Body of pancreas (tissue), 4 donors: Measurements from ENCODE around the gene MFAP5. TPM values are rescaled to one million over a fixed set of nuclear protein-coding genes. Genes with fewer than 3 reads are reported as not detected.

Source experiments
- ATAC-seq: fragments of 150-250 bp; one replicate; pipeline ENCODE4 v1.9.1; 2016
- DNase-seq, 4 donors: peaks; one replicate each; pipeline ENCODE4 v3.0.0-alpha.2; 2019
- H3K27ac ChIP-seq, 4 donors: fragments of 200-600 bp; sonication (generic); 1 replicate in 3 of 4; 2 replicates in 1 of 4; pipeline versions ENCODE4 v1.5.1 to v1.6.1; 2016 to 2019; ENCODE audit warnings: mild to moderate bottlenecking in 1 of 4, mixed read lengths in 1 of 4, moderate library complexity in 1 of 4
- H3K27me3 ChIP-seq, 2 donors: fragments of 200-600 bp; sonication (generic); one replicate each; pipeline ENCODE4 v1.6.0; 2016; ENCODE audit warnings: mild to moderate bottlenecking in 1 of 2
- H3K36me3 ChIP-seq, 2 donors: fragments of 200-600 bp; sonication (generic); replicated peaks in 1 of 2; 2 replicates each; pipeline ENCODE4 v1.5.1; 2016; ENCODE audit warnings: low read depth in 2 of 2; ENCODE audit not compliant: insufficient read depth in 1 of 2
- H3K4me1 ChIP-seq: fragments of 200-600 bp; sonication (generic); one replicate; pipeline ENCODE4 v1.6.0; 2016
- H3K4me3 ChIP-seq, 2 donors: fragments of 200-600 bp; sonication (generic); 1 replicate in 1 of 2; 2 replicates in 1 of 2; pipeline ENCODE4 v1.5.1; 2016 to 2019
- H3K9me3 ChIP-seq, 3 donors: fragments of 200-600 bp; sonication (generic); 1 replicate in 2 of 3; 2 replicates in 1 of 3; pipeline ENCODE4 v1.5.1; 2016
- POLR2A ChIP-seq, 3 donors: fragments of 450-650 bp; IDR thresholded peaks; one replicate each; pipeline ENCODE4 v1.6.1; 2016; ENCODE audit warnings: antibody characterized with exemption in 3 of 3, mild to moderate bottlenecking in 2 of 3
- WGBS, 2 donors: methylation state at CpG; one replicate each; pipeline ENCODE4 v1.1.5; 2017; 5-methylcytosine and 5-hydroxymethylcytosine counted together
- intact Hi-C: fragments of 100-400 bp; cut with DNase I; formaldehyde crosslinking; loops from one replicate; pipeline ENCODE4 v1.15.1; 2023
- total RNA-seq, 2 donors: library from RNA; depleted of rRNA; stranded (reverse); fragments of >200 nt; gene quantifications; one replicate each; pipeline ENCODE4 v1.1.0, GENCODE V29; 2016
- TF ChIP-seq, protein P1 (sequence below), 7 experiments: fragments of 450-650 bp in 4 of 7; fragments of 200-600 bp in 3 of 7; sonication (generic) in 3 of 7; IDR thresholded peaks; one replicate each; pipeline ENCODE4 v1.5.1; 2016 to 2019; ENCODE audit warnings: antibody characterized with exemption in 7 of 7

MFAP5 gene, protein sequence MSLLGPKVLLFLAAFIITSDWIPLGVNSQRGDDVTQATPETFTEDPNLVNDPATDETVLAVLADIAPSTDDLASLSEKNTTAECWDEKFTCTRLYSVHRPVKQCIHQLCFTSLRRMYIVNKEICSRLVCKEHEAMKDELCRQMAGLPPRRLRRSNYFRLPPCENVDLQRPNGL
- 10 to 100 TPM; 17.9 to 33.0 TPM for total RNA-seq

DNA sequence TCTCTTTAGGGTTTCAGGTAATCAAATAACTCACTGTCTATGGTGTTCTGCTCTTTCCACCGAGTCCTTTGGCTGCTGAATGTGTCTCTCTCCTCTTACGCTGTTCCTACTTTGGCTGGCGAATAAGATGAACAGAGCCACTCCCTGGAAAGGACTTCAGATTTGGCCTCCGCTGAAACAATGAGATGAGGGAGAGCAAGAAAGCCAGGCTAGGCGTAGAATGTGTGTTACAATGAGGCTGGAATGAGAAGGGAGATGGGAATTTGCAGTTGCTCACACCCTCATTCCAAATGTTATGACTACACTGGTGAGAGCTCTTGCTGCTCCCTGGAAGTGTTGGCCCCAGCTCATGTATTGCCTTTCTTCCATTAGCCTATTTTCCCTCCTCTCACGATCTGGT, at the start of gene MFAP5:
TSS of gene MFAP5 (minus strand) at position 234 of the 400 bp plus-strand sequence. CDS start 722 bp downstream, outside the sequence.
- H3K4me3 ChIP-seq = no peak within 1 kb of the TSS
- WGBS, 2 donors = 68 to 69% methylated on average over 6 of the region's 6 CpGs
- no peak within 1 kb of the TSS for H3K27ac ChIP-seq

DNA sequence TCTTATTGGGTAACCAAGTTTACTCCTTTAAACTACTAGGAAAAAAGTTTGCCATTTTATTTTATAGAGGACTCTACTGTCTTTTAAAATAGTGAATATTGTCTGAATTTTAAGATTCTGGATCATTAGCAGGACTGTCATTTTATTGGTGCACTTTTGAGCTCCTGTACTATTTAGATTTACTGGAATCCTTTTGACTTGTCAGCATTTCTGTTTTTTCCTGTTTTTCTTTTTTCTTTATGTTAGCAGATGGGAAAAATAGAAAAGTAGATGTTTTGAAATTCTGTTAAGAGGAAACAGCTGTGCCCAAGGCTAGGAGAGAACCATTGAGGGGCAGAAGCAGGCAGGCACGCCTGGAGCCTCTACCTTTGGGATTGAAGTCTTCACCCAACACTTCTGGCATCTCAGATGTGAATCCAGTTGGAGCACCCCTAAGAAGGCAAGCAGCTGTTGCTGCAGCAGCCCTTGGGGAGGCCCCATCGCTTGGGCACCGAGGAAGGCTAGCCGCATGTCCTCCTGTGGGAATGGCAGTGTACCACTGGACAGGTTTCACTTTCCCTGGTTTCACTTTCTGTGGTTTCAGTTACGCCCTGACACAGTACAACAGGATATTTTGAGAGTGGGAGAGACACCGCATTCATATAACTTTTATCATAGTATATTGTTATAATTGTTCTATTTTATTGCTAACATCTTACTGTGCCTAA, 46.7 kb upstream of the MFAP5 start:
- H3K4me1 ChIP-seq = no peaks in the 10 kb centered on the region
- intact Hi-C loops = no loop called here
- H3K27me3 ChIP-seq = no peaks in the 10 kb centered on the region
- H3K4me3 ChIP-seq = no peak overlapping the region
- WGBS, 2 donors = 64 to 72% methylated on average over 6 of the region's 6 CpGs
- no peaks in the 10 kb centered on the region for H3K9me3 ChIP-seq
- no peaks in the 10 kb centered on the region for H3K36me3 ChIP-seq
- no peak for ATAC-seq
- no peak for TF ChIP-seq POLR2A (IDR thresholded peaks at IDR 0.05)
- DNase-seq = no peak
- H3K27ac ChIP-seq = no peak overlapping the region

More for the DNA sequence above, at the start of gene MFAP5:
- DNase-seq (no peak), ATAC-seq (no peak)
- H3K9me3 ChIP-seq = no peaks in the 10 kb centered on the region
- intact Hi-C loops = no loop called here
- H3K36me3 ChIP-seq = no peaks in the 10 kb centered on the region
- TF ChIP-seq, protein P1, sequence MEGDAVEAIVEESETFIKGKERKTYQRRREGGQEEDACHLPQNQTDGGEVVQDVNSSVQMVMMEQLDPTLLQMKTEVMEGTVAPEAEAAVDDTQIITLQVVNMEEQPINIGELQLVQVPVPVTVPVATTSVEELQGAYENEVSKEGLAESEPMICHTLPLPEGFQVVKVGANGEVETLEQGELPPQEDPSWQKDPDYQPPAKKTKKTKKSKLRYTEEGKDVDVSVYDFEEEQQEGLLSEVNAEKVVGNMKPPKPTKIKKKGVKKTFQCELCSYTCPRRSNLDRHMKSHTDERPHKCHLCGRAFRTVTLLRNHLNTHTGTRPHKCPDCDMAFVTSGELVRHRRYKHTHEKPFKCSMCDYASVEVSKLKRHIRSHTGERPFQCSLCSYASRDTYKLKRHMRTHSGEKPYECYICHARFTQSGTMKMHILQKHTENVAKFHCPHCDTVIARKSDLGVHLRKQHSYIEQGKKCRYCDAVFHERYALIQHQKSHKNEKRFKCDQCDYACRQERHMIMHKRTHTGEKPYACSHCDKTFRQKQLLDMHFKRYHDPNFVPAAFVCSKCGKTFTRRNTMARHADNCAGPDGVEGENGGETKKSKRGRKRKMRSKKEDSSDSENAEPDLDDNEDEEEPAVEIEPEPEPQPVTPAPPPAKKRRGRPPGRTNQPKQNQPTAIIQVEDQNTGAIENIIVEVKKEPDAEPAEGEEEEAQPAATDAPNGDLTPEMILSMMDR (IDR thresholded peaks at IDR 0.05) = no peak
- TF ChIP-seq POLR2A (IDR thresholded peaks at IDR 0.05) = no peak
- H3K4me1 ChIP-seq = no peaks in the 10 kb centered on the region
- no peaks in the 10 kb centered on the region for H3K27me3 ChIP-seq

DNA sequence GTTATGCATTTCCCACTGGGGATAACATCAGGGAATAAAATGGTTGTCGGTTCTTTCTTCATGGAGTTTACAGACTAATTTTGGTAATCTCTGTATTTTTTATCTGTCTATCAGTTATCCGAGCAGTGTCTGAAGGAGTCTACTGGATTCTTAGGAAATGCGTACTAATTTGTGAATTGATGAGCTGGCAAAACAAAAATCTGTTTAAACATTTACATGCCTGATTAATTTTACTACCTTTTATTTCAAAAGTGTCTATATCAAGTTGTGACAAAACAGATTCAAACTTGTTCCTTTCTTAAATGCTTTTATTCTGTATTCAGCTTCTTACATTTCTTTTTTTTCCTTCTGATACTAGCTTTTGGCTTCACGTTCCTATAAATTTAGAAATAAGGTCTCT, 39.5 kb upstream of the MFAP5 start:
- ATAC-seq = no peak
- DNase-seq = no peak
- 60 to 67% methylated on average over 4 of the region's 4 CpGs for WGBS, 2 donors
- Histone ChIP-seq H3K27me3 (no peaks in the 10 kb centered on the region), H3K27ac (no peak overlapping the region), H3K36me3 (no peaks in the 10 kb centered on the region), H3K4me3 (no peak overlapping the region), H3K4me1 (peaks cover 20% of the 10 kb centered on the region), H3K9me3 (no peaks in the 10 kb centered on the region)
- TF ChIP-seq POLR2A (IDR thresholded peaks at IDR 0.05) = no peak
- intact Hi-C loops = no loop called here

DNA sequence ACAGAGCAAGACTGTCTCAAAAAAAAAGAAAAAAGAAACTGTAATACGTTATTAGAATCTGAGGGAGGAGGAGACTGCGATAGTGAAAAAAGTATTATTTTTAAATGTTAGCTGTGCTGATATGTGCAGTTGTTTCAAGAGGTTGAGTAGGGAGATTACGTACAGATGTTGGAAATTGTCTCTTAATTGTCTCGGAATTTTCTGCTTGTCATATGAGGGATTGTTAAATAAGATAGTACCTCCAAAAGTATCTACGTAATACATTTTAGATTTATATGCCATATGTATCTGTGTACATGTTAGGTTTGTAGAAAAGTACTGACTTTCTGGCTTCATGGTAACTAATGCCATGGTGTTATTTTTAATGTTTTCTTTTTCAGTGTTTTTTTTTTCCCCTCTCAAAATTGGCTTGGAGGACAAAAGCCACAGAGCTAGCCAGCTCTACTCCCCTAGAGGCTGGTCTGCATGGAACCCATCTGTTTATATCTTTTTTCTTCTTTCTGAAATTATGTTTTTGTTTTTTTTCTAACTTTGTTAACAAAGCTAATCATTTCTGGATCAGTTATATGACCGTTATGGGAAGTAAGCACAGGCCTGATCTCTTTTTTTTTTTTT, 38.5 kb upstream of the MFAP5 start:
- no peak for DNase-seq
- Histone ChIP-seq H3K9me3 (no peaks in the 10 kb centered on the region), H3K36me3 (no peaks in the 10 kb centered on the region), H3K27me3 (no peaks in the 10 kb centered on the region), H3K4me1 (peaks cover 20% of the 10 kb centered on the region), H3K4me3 (no peak overlapping the region), H3K27ac (no peak overlapping the region)
- TF ChIP-seq, protein P1 (IDR thresholded peaks at IDR 0.05) = no peak
- no peak for ATAC-seq
- WGBS, 2 donors = 88 to 89% methylated on average over 6 of the region's 6 CpGs
- intact Hi-C loops = no loop called here

DNA sequence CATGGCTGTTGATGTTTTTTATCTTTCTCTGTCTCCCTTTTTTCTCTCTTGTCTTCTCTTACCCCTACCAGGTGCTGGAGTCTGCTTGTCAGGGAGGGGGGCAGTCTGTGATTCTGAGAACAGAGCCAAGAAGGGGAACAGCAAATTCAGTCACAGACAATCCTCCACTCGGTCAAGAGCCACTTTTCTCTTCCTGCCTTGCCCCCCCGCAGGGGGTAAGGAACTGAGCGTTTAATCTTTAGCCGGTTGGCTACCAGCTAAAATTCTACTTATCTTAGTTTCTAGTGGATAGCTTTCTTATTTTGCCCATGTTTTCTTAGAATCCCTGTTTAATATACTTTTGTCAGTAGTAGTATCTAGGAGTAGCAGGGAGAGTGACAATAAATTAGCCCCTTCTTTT, 37.1 kb upstream of the MFAP5 start:
- no peak for ATAC-seq
- intact Hi-C loops = no loop called here
- TF ChIP-seq, protein P1 (IDR thresholded peaks at IDR 0.05) = no peak
- TF ChIP-seq POLR2A (IDR thresholded peaks at IDR 0.05) = no peak
- H3K4me3 ChIP-seq = no peak overlapping the region
- DNase-seq = no peak
- no peaks in the 10 kb centered on the region for H3K27me3 ChIP-seq
- WGBS, 2 donors = 27 to 38% methylated on average over 4 of the region's 4 CpGs
- no peak overlapping the region for H3K27ac ChIP-seq
- H3K9me3 ChIP-seq = no peaks in the 10 kb centered on the region
- H3K36me3 ChIP-seq = no peaks in the 10 kb centered on the region
- peaks cover 20% of the 10 kb centered on the region for H3K4me1 ChIP-seq
